ENCODE results near the gene CAMTA1.

GRCh38 chr1:7778133-7778628 lies 992.9 kb downstream of the CAMTA1 start:
- TF ChIP-seq SMC3 (conservative IDR thresholded peaks at IDR 0.05; ENCODE audit: poor library complexity) = no peak
- no peak for TF ChIP-seq CTCF (IDR thresholded peaks at IDR 0.05; ENCODE audit: poor library complexity, severe bottlenecking)
- TF ChIP-seq EZH2 (IDR thresholded peaks at IDR 0.05; ENCODE audit: borderline replicate concordance, insufficient read depth, low read length, poor library complexity, severe bottlenecking) = no peak
- no peak for TF ChIP-seq MXI1 (conservative IDR thresholded peaks at IDR 0.05; ENCODE audit: poor library complexity, severe bottlenecking)
- no peak for TF ChIP-seq RAD21 (conservative IDR thresholded peaks at IDR 0.05)
- no peak for TF ChIP-seq EP300 (conservative IDR thresholded peaks at IDR 0.05; ENCODE audit: poor library complexity, severe bottlenecking)
- no peak for TF ChIP-seq TAF1 (IDR thresholded peaks at IDR 0.05; ENCODE audit: low read depth)
- TF ChIP-seq, protein P1, sequence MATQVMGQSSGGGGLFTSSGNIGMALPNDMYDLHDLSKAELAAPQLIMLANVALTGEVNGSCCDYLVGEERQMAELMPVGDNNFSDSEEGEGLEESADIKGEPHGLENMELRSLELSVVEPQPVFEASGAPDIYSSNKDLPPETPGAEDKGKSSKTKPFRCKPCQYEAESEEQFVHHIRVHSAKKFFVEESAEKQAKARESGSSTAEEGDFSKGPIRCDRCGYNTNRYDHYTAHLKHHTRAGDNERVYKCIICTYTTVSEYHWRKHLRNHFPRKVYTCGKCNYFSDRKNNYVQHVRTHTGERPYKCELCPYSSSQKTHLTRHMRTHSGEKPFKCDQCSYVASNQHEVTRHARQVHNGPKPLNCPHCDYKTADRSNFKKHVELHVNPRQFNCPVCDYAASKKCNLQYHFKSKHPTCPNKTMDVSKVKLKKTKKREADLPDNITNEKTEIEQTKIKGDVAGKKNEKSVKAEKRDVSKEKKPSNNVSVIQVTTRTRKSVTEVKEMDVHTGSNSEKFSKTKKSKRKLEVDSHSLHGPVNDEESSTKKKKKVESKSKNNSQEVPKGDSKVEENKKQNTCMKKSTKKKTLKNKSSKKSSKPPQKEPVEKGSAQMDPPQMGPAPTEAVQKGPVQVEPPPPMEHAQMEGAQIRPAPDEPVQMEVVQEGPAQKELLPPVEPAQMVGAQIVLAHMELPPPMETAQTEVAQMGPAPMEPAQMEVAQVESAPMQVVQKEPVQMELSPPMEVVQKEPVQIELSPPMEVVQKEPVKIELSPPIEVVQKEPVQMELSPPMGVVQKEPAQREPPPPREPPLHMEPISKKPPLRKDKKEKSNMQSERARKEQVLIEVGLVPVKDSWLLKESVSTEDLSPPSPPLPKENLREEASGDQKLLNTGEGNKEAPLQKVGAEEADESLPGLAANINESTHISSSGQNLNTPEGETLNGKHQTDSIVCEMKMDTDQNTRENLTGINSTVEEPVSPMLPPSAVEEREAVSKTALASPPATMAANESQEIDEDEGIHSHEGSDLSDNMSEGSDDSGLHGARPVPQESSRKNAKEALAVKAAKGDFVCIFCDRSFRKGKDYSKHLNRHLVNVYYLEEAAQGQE (IDR thresholded peaks at IDR 0.05; ENCODE audit: borderline replicate concordance) = no peak
- no peak for TF ChIP-seq POLR2AphosphoS5 (IDR thresholded peaks at IDR 0.05)

Data from neural cell (in vitro differentiated cells).